PC-3 (cell line): Measurements from ENCODE around the gene PPP1R7. TPM values are rescaled to one million over a fixed set of nuclear protein-coding genes. Genes with fewer than 3 reads are reported as not detected.
"Not testable (repeated sequence)": the region's sequence is repeated elsewhere in the genome, so short reads cannot be mapped to it uniquely, and the experiment has no call there.

Source experiments
- ATAC-seq: fragments of 200-7000 bp; cut with Tn5 transposase; 2 replicates; pipeline ENCODE4 v1.9.1; 2020; ENCODE audit warnings: mild to moderate bottlenecking, moderate library complexity
- BruUV-seq: library from RNA; stranded (reverse); fragments of 400-500 nt; replicated peaks from 2 replicates; lab custom pipeline; 2021; lab: Mats Ljungman, UMichigan
- CTCF ChIA-PET: fragments of 300-600 bp; sonication (Branson Sonifier 250); formaldehyde crosslinking; loops from one replicate; lab custom pipeline; 2022; ENCODE audit warnings: antibody characterized with exemption; lab: Charles Lee
- POLR2A ChIA-PET: fragments of 300-600 bp; sonication (Branson Sonifier 250); formaldehyde crosslinking; loops from one replicate; lab custom pipeline; 2022; ENCODE audit warnings: antibody characterized with exemption; ENCODE audit not compliant: unreplicated experiment; lab: Charles Lee
- DNase-seq: peaks from one replicate; pipeline ENCODE4 v3.0.0-alpha.2; 2015
- H2AFZ ChIP-seq: fragments of 300-600 bp; sonication (generic); 2 replicates; pipeline ENCODE4 v1.6.0; 2016; ENCODE audit warnings: antibody characterized with exemption, low read length
- H3F3A ChIP-seq: fragments of 300-600 bp; sonication (generic); one replicate; pipeline ENCODE4 v1.6.0; 2017; ENCODE audit warnings: antibody characterized with exemption, low read length, control low read depth, mild to moderate bottlenecking; ENCODE audit not compliant: unreplicated experiment
- H3K27ac ChIP-seq: fragments of 300-600 bp; sonication (generic); 2 replicates; pipeline ENCODE4 v1.5.1; 2016; ENCODE audit warnings: mild to moderate bottlenecking, low read length
- H3K27me3 ChIP-seq: fragments of 300-600 bp; sonication (generic); 2 replicates; pipeline ENCODE4 v1.6.1; 2016; ENCODE audit warnings: low read length, mixed read lengths
- H3K36me3 ChIP-seq: fragments of 300-600 bp; sonication (generic); 2 replicates; pipeline ENCODE4 v1.6.1; 2016; ENCODE audit warnings: low read depth, mixed run types, low read length, mixed read lengths
- H3K4me1 ChIP-seq: fragments of 300-600 bp; sonication (generic); 2 replicates; pipeline ENCODE4 v1.5.1; 2016; ENCODE audit warnings: low read length; ENCODE audit not compliant: insufficient read depth
- H3K4me2 ChIP-seq: fragments of 300-600 bp; sonication (generic); 2 replicates; pipeline ENCODE4 v1.6.0; 2016; ENCODE audit warnings: low read length
- H3K4me3 ChIP-seq: fragments of 300-600 bp; sonication (generic); 2 replicates; pipeline ENCODE4 v1.5.1; 2016; ENCODE audit warnings: mild to moderate bottlenecking, low read length, mixed read lengths
- H3K79me2 ChIP-seq: fragments of 300-600 bp; sonication (generic); 2 replicates; pipeline ENCODE4 v1.6.1; 2017; ENCODE audit warnings: low read length, mixed read lengths
- H3K9ac ChIP-seq: fragments of 300-600 bp; sonication (generic); 2 replicates; pipeline ENCODE4 v1.6.0; 2016; ENCODE audit warnings: mild to moderate bottlenecking, low read length
- H3K9me2 ChIP-seq: fragments of 300-600 bp; sonication (generic); replicated peaks from 2 replicates; pipeline ENCODE4 v1.6.1; 2016; ENCODE audit warnings: mixed run types, low read length, mixed read lengths
- H3K9me3 ChIP-seq: fragments of 300-600 bp; sonication (generic); 2 replicates; pipeline ENCODE4 v1.6.1; 2016; ENCODE audit warnings: low read length, mixed read lengths
- H4K20me1 ChIP-seq: fragments of 300-600 bp; sonication (generic); 2 replicates; pipeline ENCODE4 v1.6.1; 2016; ENCODE audit warnings: low read length, mixed read lengths
- EZH2 ChIP-seq: fragments of 300-600 bp; sonication (generic); IDR thresholded peaks from one replicate; pipeline ENCODE4 v1.6.1; 2017; ENCODE audit warnings: antibody characterized with exemption, mild to moderate bottlenecking, low read length; ENCODE audit not compliant: unreplicated experiment
- EZH2phosphoT487 ChIP-seq: fragments of 300-600 bp; sonication (generic); IDR thresholded peaks from 2 replicates; pipeline ENCODE4 v1.6.1; 2018; ENCODE audit warnings: mild to moderate bottlenecking, antibody characterized with exemption, low read length, borderline replicate concordance
- intact Hi-C: fragments of 100-400 bp; cut with micrococcal nuclease; formaldehyde crosslinking; loops from 2 replicates; pipeline ENCODE4 v1.9.0; 2023
- total RNA-seq: library from RNA; depleted of rRNA; stranded (reverse); fragments of >200 nt; gene quantifications from 2 replicates; pipeline ENCODE4 v1.2.3, GENCODE V29; 2014
- TF ChIP-seq, protein P1 (sequence below): fragments of 300-600 bp; sonication (generic); conservative IDR thresholded peaks from 2 replicates; pipeline ENCODE4 v1.5.1; 2017; ENCODE audit warnings: antibody characterized with exemption, low read depth, mild to moderate bottlenecking, low read length

Gene PPP1R7
- total RNA-seq, 1 experiment from 2014 or later = 21.4 TPM

- TF ChIP-seq EZH2phosphoT487 (no peak), EZH2 (no peak)
- TF ChIP-seq, protein P1, sequence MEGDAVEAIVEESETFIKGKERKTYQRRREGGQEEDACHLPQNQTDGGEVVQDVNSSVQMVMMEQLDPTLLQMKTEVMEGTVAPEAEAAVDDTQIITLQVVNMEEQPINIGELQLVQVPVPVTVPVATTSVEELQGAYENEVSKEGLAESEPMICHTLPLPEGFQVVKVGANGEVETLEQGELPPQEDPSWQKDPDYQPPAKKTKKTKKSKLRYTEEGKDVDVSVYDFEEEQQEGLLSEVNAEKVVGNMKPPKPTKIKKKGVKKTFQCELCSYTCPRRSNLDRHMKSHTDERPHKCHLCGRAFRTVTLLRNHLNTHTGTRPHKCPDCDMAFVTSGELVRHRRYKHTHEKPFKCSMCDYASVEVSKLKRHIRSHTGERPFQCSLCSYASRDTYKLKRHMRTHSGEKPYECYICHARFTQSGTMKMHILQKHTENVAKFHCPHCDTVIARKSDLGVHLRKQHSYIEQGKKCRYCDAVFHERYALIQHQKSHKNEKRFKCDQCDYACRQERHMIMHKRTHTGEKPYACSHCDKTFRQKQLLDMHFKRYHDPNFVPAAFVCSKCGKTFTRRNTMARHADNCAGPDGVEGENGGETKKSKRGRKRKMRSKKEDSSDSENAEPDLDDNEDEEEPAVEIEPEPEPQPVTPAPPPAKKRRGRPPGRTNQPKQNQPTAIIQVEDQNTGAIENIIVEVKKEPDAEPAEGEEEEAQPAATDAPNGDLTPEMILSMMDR = no peak
- BruUV-seq = no TSS peak
- H3K27ac ChIP-seq = no peak overlapping the region
- H3K9me2 ChIP-seq = no peaks in the 10 kb centered on the region
- no peaks in the 10 kb centered on the region for H3K36me3 ChIP-seq
- no peaks in the 10 kb centered on the region for H3F3A ChIP-seq
- H2AFZ ChIP-seq = peak overlapping the region; percentile 77; the same call in 1 of the 2 replicates
- no peaks in the 10 kb centered on the region for H3K27me3 ChIP-seq
- ATAC-seq = no peak
- DNase-seq = no peak
- no peaks in the 10 kb centered on the region for H3K4me1 ChIP-seq
- peak overlapping the region; percentile 81; the same call in 1 of the 2 replicates for H3K9ac ChIP-seq
- no peaks in the 10 kb centered on the region for H3K9me3 ChIP-seq
- H3K4me3 ChIP-seq = peak overlapping the region; percentile 80
- H3K79me2 ChIP-seq = peaks cover 13% of the 10 kb centered on the region
- POLR2A ChIA-PET = no interaction called here
- peak overlapping the region; percentile 84 for H3K4me2 ChIP-seq
- no peaks in the 10 kb centered on the region for H4K20me1 ChIP-seq
- intact Hi-C loops = no loop called here
- CTCF ChIA-PET = no interaction called here
Observed at GRCh38 chr2:241103176-241103595, 47.1 kb upstream of the PPP1R7 start.

GRCh38 chr2:241104611-241105010 lies 45.7 kb upstream of the PPP1R7 start:
- H3F3A ChIP-seq, H3K9ac ChIP-seq, H2AFZ ChIP-seq, H3K27me3 ChIP-seq, POLR2A ChIA-PET, H3K27ac ChIP-seq, H3K4me1 ChIP-seq, H3K9me3 ChIP-seq, DNase-seq, H3K9me2 ChIP-seq, H3K4me2 ChIP-seq, ATAC-seq, intact Hi-C loops, CTCF ChIA-PET, H3K36me3 ChIP-seq, BruUV-seq, H3K4me3 ChIP-seq, H4K20me1 ChIP-seq: not testable (repeated sequence)
- H3K79me2 ChIP-seq = peaks cover 13% of the 10 kb centered on the region

DNA sequence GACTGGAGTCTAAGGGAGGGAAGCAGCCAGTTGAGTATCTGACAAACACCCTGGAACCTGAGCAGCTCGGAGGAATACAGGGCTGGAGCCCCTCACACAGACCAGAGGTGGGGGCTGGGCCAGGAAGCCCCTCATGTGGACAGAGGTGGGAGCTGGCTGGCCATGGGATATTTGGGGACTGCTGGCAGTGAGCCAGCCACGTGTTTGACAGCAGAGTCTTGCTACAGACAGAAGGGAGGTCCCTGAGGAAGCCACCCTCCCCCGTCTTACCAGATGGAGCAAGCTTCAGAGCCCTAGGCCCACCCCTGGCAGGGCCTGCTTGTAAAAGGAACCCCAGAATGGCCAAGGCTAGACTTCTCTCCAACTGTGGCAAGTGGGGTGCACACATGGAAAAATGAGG lies 44.6 kb upstream of the PPP1R7 start:
- H3K4me3 ChIP-seq = no peak overlapping the region
- H3F3A ChIP-seq = no peaks in the 10 kb centered on the region
- no peaks in the 10 kb centered on the region for H3K27me3 ChIP-seq
- H3K36me3 ChIP-seq = no peaks in the 10 kb centered on the region
- no peak overlapping the region for H3K27ac ChIP-seq
- CTCF ChIA-PET = no interaction called here
- TF ChIP-seq, protein P1 = no peak
- no peak for TF ChIP-seq EZH2
- TF ChIP-seq EZH2phosphoT487 = no peak
- BruUV-seq = no TSS peak
- H3K9ac ChIP-seq = no peak overlapping the region
- ATAC-seq = no peak
- no peaks in the 10 kb centered on the region for H3K4me1 ChIP-seq
- no peak overlapping the region for H3K4me2 ChIP-seq
- H3K79me2 ChIP-seq = peaks cover 11% of the 10 kb centered on the region
- no peaks in the 10 kb centered on the region for H4K20me1 ChIP-seq
- no peak overlapping the region for H2AFZ ChIP-seq
- no peak for DNase-seq
- no peaks in the 10 kb centered on the region for H3K9me3 ChIP-seq
- intact Hi-C loops = no loop called here
- POLR2A ChIA-PET = no interaction called here
- no peaks in the 10 kb centered on the region for H3K9me2 ChIP-seq
